GM10248 (cell line): ENCODE data around the gene KIAA0513.

Experiments
- CTCF ChIA-PET: fragments of 300-600 bp; sonication (Branson Sonifier 250); formaldehyde crosslinking; extraction: SDS; loops from one replicate; lab custom pipeline; 2021; ENCODE audit warnings: antibody characterized with exemption; lab: Yijun Ruan, JAX
- POLR2A ChIA-PET: fragments of 350-650 bp; sonication (Branson Sonifier 250); formaldehyde crosslinking; extraction: SDS; loops from one replicate; lab custom pipeline; 2020; ENCODE audit warnings: antibody characterized with exemption; lab: Yijun Ruan, JAX
- DNase-seq: peaks from one replicate; pipeline ENCODE4 v3.0.0; 2012; ENCODE audit errors: extremely low spot score
- CTCF ChIP-seq: IDR thresholded peaks from 2 replicates; pipeline ENCODE4 v1.5.1; 2012; ENCODE audit warnings: mild to moderate bottlenecking, low read depth; ENCODE audit errors: extremely low read depth, missing control alignments, control extremely low read depth

KIAA0513 gene

DNA sequence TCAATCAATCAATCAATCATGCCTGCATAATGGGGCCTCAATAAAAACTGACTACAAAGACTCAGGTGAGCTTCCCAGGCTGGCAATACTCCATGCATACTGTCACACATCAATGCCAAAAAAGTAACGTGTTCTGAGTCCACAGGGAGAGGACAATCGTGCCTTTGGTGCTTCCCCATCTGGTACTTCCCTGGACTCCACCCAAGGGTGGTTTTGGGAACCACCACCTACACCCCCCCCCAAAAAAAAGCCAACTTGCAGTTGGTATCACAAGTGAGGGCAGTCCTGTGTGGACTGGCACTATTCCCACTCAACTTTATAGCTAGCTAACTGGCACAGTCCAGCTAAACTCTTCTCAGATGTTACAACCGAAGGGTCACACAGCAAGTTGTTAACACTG is 19.3 kb upstream of the KIAA0513 start:
- ChIA-PET CTCF (interaction anchor here (0.6 to 1.3 kb wide), 2 partner anchors 75 to 79 kb away, joined by 3 read pairs; no protein-coding TSS in a partner anchor), POLR2A (no interaction called here)
- TF ChIP-seq CTCF, result no peak
- no peak for DNase-seq

GRCh38 chr16:85010446-85010930 is 17.1 kb upstream of the KIAA0513 start:
- TF ChIP-seq CTCF, result no peak
- ChIA-PET POLR2A (interaction anchor here (1.5 kb wide), 1 partner anchor 17 kb away, joined by 3 read pairs; the partner anchor contains the start of gene KIAA0513), CTCF (interaction anchor here (1.0 to 4.1 kb wide), 6 partner anchors 9 to 76 kb away, joined by 3 to 16 read pairs (median 6); partner anchors contain the start of gene KIAA0513)
- no peak for DNase-seq

DNA sequence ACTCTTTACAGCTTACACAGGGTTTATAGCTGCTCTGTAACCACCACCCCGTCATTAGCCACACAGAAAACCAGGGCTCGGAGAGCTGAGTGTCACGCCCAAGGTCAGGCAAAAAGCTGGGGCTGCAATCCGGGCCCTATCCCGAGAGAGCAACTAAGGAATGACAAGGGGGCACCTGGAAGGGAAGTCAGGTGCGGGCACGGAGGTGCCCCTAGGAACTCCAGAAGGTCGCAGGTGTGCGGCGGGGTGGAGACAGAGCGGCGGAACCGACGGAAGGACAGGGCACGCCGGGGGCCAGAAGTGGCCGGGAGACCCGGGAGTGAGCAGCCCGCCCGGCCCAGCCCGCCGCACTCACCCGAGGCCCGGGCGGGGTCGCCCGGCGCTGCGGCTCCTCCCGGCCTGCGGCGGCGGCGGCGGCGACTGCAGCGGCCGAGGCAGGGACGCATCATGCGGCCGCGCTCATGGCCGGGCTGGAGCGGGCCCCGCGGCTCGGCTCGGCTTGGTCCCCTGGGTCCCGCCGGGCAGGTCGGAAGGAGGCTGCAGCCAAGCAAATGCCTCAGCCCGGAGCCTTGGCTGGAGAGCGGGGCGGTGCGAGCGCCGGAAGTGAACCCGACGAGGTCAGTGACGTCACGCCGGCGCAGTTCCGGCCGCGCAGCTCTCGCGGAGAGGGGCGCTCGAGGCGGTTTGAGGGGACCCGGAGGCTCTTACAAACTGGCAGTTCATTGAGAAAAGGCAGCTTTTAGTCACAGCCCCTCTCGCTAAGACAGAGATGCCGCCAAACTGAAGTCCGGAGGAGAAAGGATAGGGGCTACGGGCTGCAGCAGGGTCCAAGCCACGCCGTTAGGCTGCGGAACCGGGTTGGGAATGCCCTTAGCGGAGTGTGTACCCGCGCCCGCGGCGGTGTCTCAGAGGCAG is 16.4 kb upstream of the KIAA0513 start, which contains the start of gene ZDHHC7:
ZDHHC7 (minus strand) TSS at position 605 of the 915 bp plus-strand sequence. CDS start 20,917 bp downstream, outside the sequence.
- POLR2A ChIA-PET, result interaction anchor here (1.5 kb wide), 1 partner anchor 16 kb away, joined by 3 read pairs; the partner anchor contains the start of gene KIAA0513
- CTCF ChIA-PET, result interaction anchor here (0.8 to 4.1 kb wide), 8 partner anchors 10 to 76 kb away, joined by 3 to 16 read pairs (median 6); partner anchors contain the start of gene KIAA0513
- DNase-seq, result peak; percentile 96
- no peak for TF ChIP-seq CTCF

DNA sequence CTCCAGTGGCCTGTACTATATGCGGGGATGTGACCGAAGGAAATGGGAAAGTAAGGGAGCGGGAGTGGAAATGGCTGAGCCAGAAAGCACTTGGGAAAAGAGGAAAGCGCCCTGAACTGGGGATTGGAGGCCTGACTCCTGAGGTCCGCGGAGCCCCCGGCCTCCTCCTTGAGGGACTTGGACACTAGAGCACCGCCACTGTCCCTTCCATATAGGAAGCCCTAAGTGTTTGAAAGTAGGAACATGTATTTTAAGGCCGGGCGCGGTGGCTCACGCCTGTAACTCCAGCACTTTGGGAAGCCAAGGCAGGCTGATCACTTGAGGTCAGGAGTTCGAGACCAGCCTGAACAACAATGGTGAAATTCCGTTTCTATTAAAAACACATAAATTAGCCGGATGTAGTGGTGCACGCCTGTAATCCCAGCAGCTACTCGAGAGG is 15.7 kb upstream of the KIAA0513 start:
- CTCF ChIA-PET, result interaction anchor here (0.8 to 4.1 kb wide), 5 partner anchors 10 to 409 kb away, joined by 3 to 16 read pairs (median 5); partner anchors contain the start of gene KIAA0513
- no peak for TF ChIP-seq CTCF
- DNase-seq, result no peak
- POLR2A ChIA-PET, result no interaction called here

DNA sequence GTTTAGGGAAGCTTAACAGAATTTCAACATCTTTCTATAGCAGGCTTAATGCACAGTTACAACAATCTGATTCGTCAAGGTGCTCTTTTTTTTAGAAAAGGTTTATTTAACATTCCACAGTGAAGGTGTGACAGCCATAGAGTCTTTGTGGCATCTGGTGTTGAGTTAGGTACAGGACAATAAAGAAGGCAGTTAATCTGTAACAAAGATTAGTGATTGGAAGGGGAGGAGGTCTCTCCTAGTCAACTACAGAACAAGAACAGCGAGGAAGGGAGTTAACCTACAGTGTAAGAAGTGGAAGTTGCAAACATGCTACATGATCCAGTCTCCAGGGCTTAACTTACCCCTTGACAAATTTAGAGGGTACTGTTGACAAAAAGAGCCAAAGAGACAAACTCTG is 13.3 kb upstream of the KIAA0513 start:
- POLR2A ChIA-PET, result no interaction called here
- no peak for TF ChIP-seq CTCF
- CTCF ChIA-PET, result interaction anchor here (1.3 kb wide), 1 partner anchor 13 kb away, joined by 4 read pairs; the partner anchor contains the start of gene KIAA0513
- DNase-seq, result no peak
